IMR-90 (cell line): ENCODE results near the gene SCYGR2. TPM values are rescaled to one million over a fixed set of nuclear protein-coding genes. Genes with fewer than 3 reads are reported as not detected.

Experiments used
- polyA plus RNA-seq, 3 experiments: library from polyadenylated mRNA; depleted of rRNA; stranded (reverse); fragments of >200 nt; gene quantifications; 2 replicates each; pipeline ENCODE4 v1.2.3, GENCODE V29; 2012; ENCODE audit warnings: low replicate concordance in 1 of 3
- total RNA-seq: library from RNA; depleted of rRNA; stranded (reverse); fragments of >200 nt; gene quantifications from 2 replicates; pipeline ENCODE4 v1.2.3, GENCODE V29; 2012; rRNA removed

Gene SCYGR2
- total and polyA plus RNA-seq, 2 of the 4 experiments (the other 2 are of a cell fraction): not detected

Other genes with a start within 250 kb of the SCYGR2 start
- gene TM4SF20, start 219.6 kb upstream of the SCYGR2 start, total RNA-seq: under 0.01 TPM in 2 replicates
- gene TM4SF20, start 219.6 kb upstream of the SCYGR2 start, polyA plus RNA-seq (2012; rRNA removed): 0.03 and 0.06 TPM in 2 replicates
- gene SCYGR1, start 210.9 kb upstream of the SCYGR2 start, total RNA-seq: not detected in 2 replicates
- gene SCYGR1, start 210.9 kb upstream of the SCYGR2 start, polyA plus RNA-seq (2012; rRNA removed): not detected in 2 replicates
- gene AGFG1, start 126.7 kb upstream of the SCYGR2 start, total RNA-seq: 93.6 and 126 TPM in 2 replicates
- 58.1 and 58.4 TPM in 2 replicates for gene AGFG1, start 126.7 kb upstream of the SCYGR2 start, polyA plus RNA-seq (2012; rRNA removed)
- gene SCYGR3, start 15.9 kb downstream of the SCYGR2 start, total RNA-seq: not detected in 2 replicates
- not detected in 2 replicates for gene SCYGR3, start 15.9 kb downstream of the SCYGR2 start, polyA plus RNA-seq (2012; rRNA removed)
- gene SCYGR4, start 18.6 kb downstream of the SCYGR2 start, total RNA-seq: not detected in 2 replicates
- gene SCYGR4, start 18.6 kb downstream of the SCYGR2 start, polyA plus RNA-seq (2012; rRNA removed): not detected in 2 replicates
- not detected in 2 replicates for gene SCYGR5, start 67.9 kb downstream of the SCYGR2 start, total RNA-seq
- gene SCYGR5, start 67.9 kb downstream of the SCYGR2 start, polyA plus RNA-seq (2012; rRNA removed): not detected in 2 replicates
- under 0.01 TPM in 1 of 2 replicates, not detected in the other for gene SLC19A3, start 119.1 kb downstream of the SCYGR2 start, total RNA-seq
- not detected in 2 replicates for gene SLC19A3, start 119.1 kb downstream of the SCYGR2 start, polyA plus RNA-seq (2012; rRNA removed)
- not detected in 2 replicates for gene SCYGR6, start 125.9 kb downstream of the SCYGR2 start, total RNA-seq
- not detected in 2 replicates for gene SCYGR6, start 125.9 kb downstream of the SCYGR2 start, polyA plus RNA-seq (2012; rRNA removed)
- not detected in 2 replicates for gene SCYGR7, start 129.4 kb downstream of the SCYGR2 start, total RNA-seq
- not detected in 2 replicates for gene SCYGR7, start 129.4 kb downstream of the SCYGR2 start, polyA plus RNA-seq (2012; rRNA removed)
- not detected in 2 replicates for gene SCYGR8, start 147.0 kb downstream of the SCYGR2 start, total RNA-seq
- not detected in 2 replicates for gene SCYGR8, start 147.0 kb downstream of the SCYGR2 start, polyA plus RNA-seq (2012; rRNA removed)
- gene CCL20, start 214.9 kb downstream of the SCYGR2 start, total RNA-seq: not detected in 2 replicates
- not detected in 2 replicates for gene CCL20, start 214.9 kb downstream of the SCYGR2 start, polyA plus RNA-seq (2012; rRNA removed)